ENCODE measurements around the gene FAM20A. TPM values are rescaled to one million over a fixed set of nuclear protein-coding genes. Genes with fewer than 3 reads are reported as not detected.

Gene FAM20A
- total RNA-seq, 3 donors from 2014 or later (not counting 1 experiment from before 2014, with no cell fraction given), result 0.38 to 1.3 (median 0.66) TPM

GRCh38 chr17:68534695-68535088 lies 66.5 kb downstream of the FAM20A start:
- Histone ChIP-seq H3K36me3 (ENCODE audit: control insufficient read depth, insufficient read depth, low read length) (peaks cover 78% of the 10 kb centered on the region), H3K27ac (ENCODE audit: low read length) (no peak overlapping the region), H3K9me3 (ENCODE audit: control insufficient read depth, insufficient read depth, low read length) (no peaks in the 10 kb centered on the region), H3K4me3 (ENCODE audit: low read length) (no peak overlapping the region), H3K4me1 (ENCODE audit: control insufficient read depth, insufficient read depth, low read length) (no peaks in the 10 kb centered on the region), H3K27me3 (ENCODE audit: control insufficient read depth, insufficient read depth, low read length) (no peaks in the 10 kb centered on the region)
- H3K9me3 Mint-ChIP-seq, result no peaks in the 10 kb centered on the region
- WGBS (ENCODE audit: insufficient coverage), result 100% methylated on average over 4 of the region's 6 CpGs
- H3K4me3 Mint-ChIP-seq, result no peak overlapping the region
- H3K27me3 Mint-ChIP-seq (ENCODE audit: low read depth in 2 of 2), result no peaks in the 10 kb centered on the region
- peak overlapping the region; percentile 67 to 77 for H3K27ac Mint-ChIP-seq
- peaks cover 15 to 17% of the 10 kb centered on the region in 2 donors for H3K4me1 Mint-ChIP-seq
- TF ChIP-seq CTCF (IDR thresholded peaks at IDR 0.05), result no peak
- peaks cover 39% of the 10 kb centered on the region for H3K36me3 Mint-ChIP-seq
- DNase-seq, result no peak
- no peak for ATAC-seq
- intact Hi-C loops (cut with micrococcal nuclease), result loop anchor here (5.0 kb wide), 1 partner anchor 703 kb away; no protein-coding TSS in a partner anchor

DNA sequence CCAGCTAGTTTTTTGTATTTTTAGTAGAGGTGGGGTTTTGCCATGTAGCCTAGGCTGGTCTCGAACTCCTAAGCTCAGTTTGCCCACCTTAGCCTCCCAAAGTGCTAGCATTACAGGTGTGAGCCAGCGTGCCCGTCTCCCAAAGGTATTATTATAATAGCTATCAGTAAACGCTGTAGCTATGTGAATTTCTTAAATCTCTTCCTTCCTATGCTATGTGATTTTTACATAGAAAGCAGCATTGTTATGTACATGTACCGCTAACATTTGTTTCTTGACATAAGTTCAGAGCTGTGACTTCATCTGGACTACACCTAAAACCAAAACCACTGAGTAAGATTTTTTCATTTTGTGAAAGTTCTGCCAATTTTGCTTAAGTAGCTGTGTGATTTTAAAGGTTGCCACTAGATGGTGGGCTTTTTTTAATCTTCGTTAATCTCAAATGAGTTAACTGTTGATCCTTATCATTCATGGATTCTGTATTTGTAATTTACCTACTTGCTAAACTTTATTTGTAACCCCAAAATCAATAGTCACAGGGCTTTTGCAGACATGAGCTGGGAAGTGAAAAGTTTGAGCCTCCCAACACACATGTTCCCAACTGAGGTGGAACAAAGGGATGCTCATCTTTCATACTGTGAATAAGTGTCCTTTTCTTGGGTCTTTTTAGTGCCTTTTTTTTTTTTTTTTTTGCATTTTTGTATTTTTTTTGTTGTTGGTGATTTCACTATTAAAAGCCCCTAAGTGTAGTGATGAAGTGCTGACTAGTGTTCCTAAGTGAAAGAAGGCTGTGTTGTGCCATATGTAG lies 67.1 kb downstream of the FAM20A start:
- Histone ChIP-seq H3K4me1 (ENCODE audit: control insufficient read depth, insufficient read depth, low read length) (no peaks in the 10 kb centered on the region), H3K4me3 (ENCODE audit: low read length) (no peak overlapping the region), H3K36me3 (ENCODE audit: control insufficient read depth, insufficient read depth, low read length) (peaks cover 80% of the 10 kb centered on the region), H3K9me3 (ENCODE audit: control insufficient read depth, insufficient read depth, low read length) (no peaks in the 10 kb centered on the region), H3K27me3 (ENCODE audit: control insufficient read depth, insufficient read depth, low read length) (no peaks in the 10 kb centered on the region), H3K27ac (ENCODE audit: low read length) (no peak overlapping the region)
- H3K27me3 Mint-ChIP-seq (ENCODE audit: low read depth in 2 of 2), result no peaks in the 10 kb centered on the region
- H3K4me3 Mint-ChIP-seq, result no peak overlapping the region
- WGBS (ENCODE audit: insufficient coverage), result 93% methylated on average over 4 of the region's 6 CpGs
- ATAC-seq (peak in 2 of 3 donors; percentile 59 to 67), DNase-seq (peak in 1 of 2 donors; percentile 12)
- peaks cover 15 to 17% of the 10 kb centered on the region in 2 donors for H3K4me1 Mint-ChIP-seq
- no peaks in the 10 kb centered on the region for H3K9me3 Mint-ChIP-seq
- peak; percentile 20 for TF ChIP-seq CTCF (IDR thresholded peaks at IDR 0.05)
- peaks cover 44% of the 10 kb centered on the region for H3K36me3 Mint-ChIP-seq
- peak overlapping the region; percentile 67 to 77 for H3K27ac Mint-ChIP-seq
- intact Hi-C loops (cut with micrococcal nuclease), result loop anchor here (5.0 kb wide), 1 partner anchor 703 kb away; no protein-coding TSS in a partner anchor

GRCh38 chr17:68532826-68533225 lies 68.3 kb downstream of the FAM20A start:
- Histone ChIP-seq H3K36me3 (ENCODE audit: control insufficient read depth, insufficient read depth, low read length) (peaks cover 92% of the 10 kb centered on the region), H3K9me3 (ENCODE audit: control insufficient read depth, insufficient read depth, low read length) (no peaks in the 10 kb centered on the region), H3K4me3 (ENCODE audit: low read length) (no peak overlapping the region), H3K4me1 (ENCODE audit: control insufficient read depth, insufficient read depth, low read length) (no peaks in the 10 kb centered on the region), H3K27ac (ENCODE audit: low read length) (no peak overlapping the region), H3K27me3 (ENCODE audit: control insufficient read depth, insufficient read depth, low read length) (no peaks in the 10 kb centered on the region)
- Mint-ChIP-seq H3K27me3 (ENCODE audit: low read depth in 2 of 2) (no peaks in the 10 kb centered on the region), H3K36me3 (peaks cover 52% of the 10 kb centered on the region), H3K4me3 (no peak overlapping the region), H3K9me3 (no peaks in the 10 kb centered on the region), H3K27ac (peak overlapping the region; percentile 67 to 77), H3K4me1 (peaks cover 15 to 17% of the 10 kb centered on the region in 2 donors)
- no peak for TF ChIP-seq CTCF (IDR thresholded peaks at IDR 0.05)
- WGBS (ENCODE audit: insufficient coverage), result 100% methylated on average over 3 of the region's 3 CpGs
- ATAC-seq (no peak), DNase-seq (no peak)
- intact Hi-C loops (cut with micrococcal nuclease), result loop anchor here (5.0 kb wide), 1 partner anchor 704 kb away; no protein-coding TSS in a partner anchor

All from natural killer cell (primary cell).